GM18951 (cell line): Measurements from ENCODE around the gene BEND3.
"Not testable (repeated sequence)": the region's sequence is repeated elsewhere in the genome, so short reads cannot be mapped to it uniquely, and the experiment has no call there.

Source experiments
- POLR2A ChIP-seq: IDR thresholded peaks from 4 replicates; pipeline ENCODE4 v1.6.1; 2011; ENCODE audit warnings: mild to moderate bottlenecking; ENCODE audit not compliant: insufficient read length, insufficient read depth; ENCODE audit errors: extremely low read depth
- in situ Hi-C: fragments of 300-500 bp; cut with MboI; formaldehyde crosslinking; loops from one replicate; pipeline ENCODE4 v1.12.0; 2022; ENCODE audit warnings: low sequenced_read_pairs, mixed read lengths, inconsistent platforms; ENCODE audit not compliant: unreplicated experiment

Gene BEND3

DNA sequence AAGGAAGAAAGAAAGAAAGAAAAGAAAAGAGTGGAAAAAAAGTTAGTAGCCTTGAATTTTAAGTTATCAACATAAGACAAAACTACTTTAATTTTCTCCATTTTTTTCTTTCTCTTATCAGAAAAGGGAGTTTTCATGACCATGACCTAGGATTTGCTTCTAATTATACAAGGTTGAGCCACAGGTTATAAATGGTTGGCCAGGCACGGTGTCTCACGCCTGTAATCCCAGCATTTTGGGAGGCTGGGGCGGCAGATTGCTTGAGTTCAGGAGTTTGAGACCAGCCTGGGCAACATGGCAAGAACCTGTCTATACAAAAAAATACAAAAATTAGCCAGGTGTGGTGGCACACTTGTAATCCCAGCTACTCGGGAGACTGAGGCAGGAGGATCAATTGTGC, 95.1 kb downstream of the BEND3 start:
- in situ Hi-C loops = no loop called here
- TF ChIP-seq POLR2A = no peak

DNA sequence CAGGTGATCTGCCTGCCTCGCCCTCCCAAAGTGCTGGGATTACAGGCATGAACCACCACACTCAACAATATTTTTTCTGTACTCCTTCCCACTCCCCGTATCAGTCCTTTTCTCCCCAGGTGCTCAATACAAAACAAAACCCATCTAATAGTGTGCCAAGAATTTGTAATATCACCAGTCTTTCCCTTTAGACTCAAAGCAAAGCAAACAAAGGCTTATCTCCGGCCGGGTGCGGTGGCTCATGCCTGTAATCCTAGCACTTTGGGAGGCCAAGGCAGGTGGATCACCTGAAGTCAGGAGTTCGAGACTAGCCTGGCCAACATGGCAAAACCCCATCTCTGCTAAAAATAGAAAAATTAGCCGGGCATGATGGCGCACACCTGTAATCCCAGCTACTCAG, 95.7 kb downstream of the BEND3 start:
- in situ Hi-C loops = not testable (repeated sequence)

GRCh38 chr6:107019047-107019446, 96.3 kb downstream of the BEND3 start:
- in situ Hi-C loops = no loop called here
- no peak for TF ChIP-seq POLR2A
